ENCODE results near the gene TTC21A. TPM values are rescaled to one million over a fixed set of nuclear protein-coding genes. Genes with fewer than 3 reads are reported as not detected.

Gene TTC21A
- total RNA-seq, 4 donors from 2014 or later, result 0.33 to 4.3 (median 1.1) TPM

GRCh38 chr3:39132096-39133092, 24.9 kb downstream of the TTC21A start:
- DNase-seq (no peak), ATAC-seq (no peak)
- intact Hi-C loops (cut with DNase I; ENCODE audit: low total_unique reads) (no loop called here), in situ Hi-C loops (cut with MboI; ENCODE audit: low sequenced_read_pairs in 4 of 4) (no loop called here)
- Histone ChIP-seq H3K4me1 (no peaks in the 10 kb centered on the region), H3K4me3 (no peak overlapping the region), H3K27me3 (no peaks in the 10 kb centered on the region), H3K27ac (no peak overlapping the region), H3K36me3 (no peaks in the 10 kb centered on the region), H3K9me3 (no peaks in the 10 kb centered on the region)
- TF ChIP-seq POLR2A (IDR thresholded peaks at IDR 0.05) (no peak), CTCF (IDR thresholded peaks at IDR 0.05 in 4 of 5, conservative IDR thresholded peaks at IDR 0.05 in 1 of 5) (no peak)

DNA sequence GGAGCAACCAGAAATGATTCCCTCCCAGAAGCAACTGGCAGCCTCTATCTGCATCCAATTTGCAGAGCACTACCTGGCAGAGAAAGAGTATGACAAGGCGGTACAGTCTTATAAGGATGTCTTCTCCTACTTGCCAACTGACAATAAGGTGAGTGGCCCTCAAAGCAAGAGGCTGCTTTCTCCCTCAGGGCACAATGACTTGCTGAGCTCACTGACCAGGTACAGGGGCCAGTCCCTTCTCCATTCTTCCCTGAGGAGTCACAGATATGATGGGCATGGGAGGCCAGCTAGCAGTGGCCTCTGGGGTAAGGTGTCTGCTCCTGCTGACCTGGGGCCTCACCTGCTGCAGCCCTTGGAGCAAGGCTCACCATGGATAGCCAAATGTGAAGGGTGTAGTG, 25.6 kb downstream of the TTC21A start:
- no peaks in the 10 kb centered on the region for H3K27me3 ChIP-seq
- no peaks in the 10 kb centered on the region for H3K4me1 ChIP-seq
- H3K36me3 ChIP-seq, result no peaks in the 10 kb centered on the region
- H3K4me3 ChIP-seq, result no peak overlapping the region
- no peak for DNase-seq
- in situ Hi-C loops (cut with MboI; ENCODE audit: low sequenced_read_pairs in 4 of 4), result no loop called here
- intact Hi-C loops (cut with DNase I; ENCODE audit: low total_unique reads), result no loop called here
- no peaks in the 10 kb centered on the region for H3K9me3 ChIP-seq
- no peak overlapping the region for H3K27ac ChIP-seq
- TF ChIP-seq POLR2A (IDR thresholded peaks at IDR 0.05), result no peak
- no peak for TF ChIP-seq CTCF (IDR thresholded peaks at IDR 0.05 in 4 of 5, conservative IDR thresholded peaks at IDR 0.05 in 1 of 5)
- ATAC-seq, result no peak

DNA sequence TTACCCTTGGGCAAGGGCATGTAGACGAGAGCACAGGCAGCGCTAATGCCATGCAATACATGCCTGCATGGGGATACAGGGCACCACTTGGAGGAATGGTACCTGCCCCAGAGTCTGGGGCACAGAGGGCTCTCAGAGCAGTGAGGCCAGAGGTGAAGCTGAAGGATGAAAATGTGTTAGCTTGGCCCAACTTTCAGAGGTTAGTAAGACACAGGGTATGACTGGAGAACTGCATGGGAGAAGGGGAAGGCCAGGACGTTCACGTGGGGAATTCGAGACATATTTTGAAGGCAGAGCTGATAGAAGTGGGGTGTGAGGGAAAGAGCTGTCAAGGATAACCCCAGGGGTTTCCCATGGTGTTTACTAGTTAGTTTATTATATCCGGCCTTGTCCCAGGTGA, 26.3 kb downstream of the TTC21A start:
- Histone ChIP-seq H3K36me3 (no peaks in the 10 kb centered on the region), H3K4me3 (no peak overlapping the region), H3K9me3 (no peaks in the 10 kb centered on the region), H3K27me3 (no peaks in the 10 kb centered on the region), H3K4me1 (no peaks in the 10 kb centered on the region), H3K27ac (peak overlapping the region in 1 of 4 donors; percentile 57)
- in situ Hi-C loops (cut with MboI; ENCODE audit: low sequenced_read_pairs in 4 of 4), result no loop called here
- TF ChIP-seq POLR2A (IDR thresholded peaks at IDR 0.05) (no peak), CTCF (IDR thresholded peaks at IDR 0.05 in 4 of 5, conservative IDR thresholded peaks at IDR 0.05 in 1 of 5) (no peak)
- DNase-seq (no peak), ATAC-seq (no peak)
- intact Hi-C loops (cut with DNase I; ENCODE audit: low total_unique reads), result no loop called here

GRCh38 chr3:39134305-39134704, 26.8 kb downstream of the TTC21A start:
- intact Hi-C loops (cut with DNase I; ENCODE audit: low total_unique reads) (no loop called here), in situ Hi-C loops (cut with MboI; ENCODE audit: low sequenced_read_pairs in 4 of 4) (no loop called here)
- Histone ChIP-seq H3K9me3 (no peaks in the 10 kb centered on the region), H3K27ac (peak overlapping the region in 2 of 4 donors; percentile 41 to 57), H3K27me3 (no peaks in the 10 kb centered on the region), H3K36me3 (no peaks in the 10 kb centered on the region), H3K4me3 (no peak overlapping the region), H3K4me1 (no peaks in the 10 kb centered on the region)
- no peak for ATAC-seq
- no peak for TF ChIP-seq CTCF (IDR thresholded peaks at IDR 0.05 in 4 of 5, conservative IDR thresholded peaks at IDR 0.05 in 1 of 5)
- no peak for DNase-seq
